GM12875 (cell line): Measurements from ENCODE around the gene DUOX1.

Source experiments
- H3K4me3 ChIP-seq: one replicate; pipeline ENCODE4 v1.5.1; 2011; ENCODE audit warnings: low read depth, low read length, control low read depth
- TF ChIP-seq, protein P1 (sequence below): IDR thresholded peaks from 2 replicates; pipeline ENCODE4 v1.5.1; 2011; ENCODE audit warnings: low read depth, mild to moderate bottlenecking, control low read depth, inconsistent platforms, low read length, moderate library complexity, borderline replicate concordance; ENCODE audit not compliant: insufficient read depth

The DUOX1 gene

DNA sequence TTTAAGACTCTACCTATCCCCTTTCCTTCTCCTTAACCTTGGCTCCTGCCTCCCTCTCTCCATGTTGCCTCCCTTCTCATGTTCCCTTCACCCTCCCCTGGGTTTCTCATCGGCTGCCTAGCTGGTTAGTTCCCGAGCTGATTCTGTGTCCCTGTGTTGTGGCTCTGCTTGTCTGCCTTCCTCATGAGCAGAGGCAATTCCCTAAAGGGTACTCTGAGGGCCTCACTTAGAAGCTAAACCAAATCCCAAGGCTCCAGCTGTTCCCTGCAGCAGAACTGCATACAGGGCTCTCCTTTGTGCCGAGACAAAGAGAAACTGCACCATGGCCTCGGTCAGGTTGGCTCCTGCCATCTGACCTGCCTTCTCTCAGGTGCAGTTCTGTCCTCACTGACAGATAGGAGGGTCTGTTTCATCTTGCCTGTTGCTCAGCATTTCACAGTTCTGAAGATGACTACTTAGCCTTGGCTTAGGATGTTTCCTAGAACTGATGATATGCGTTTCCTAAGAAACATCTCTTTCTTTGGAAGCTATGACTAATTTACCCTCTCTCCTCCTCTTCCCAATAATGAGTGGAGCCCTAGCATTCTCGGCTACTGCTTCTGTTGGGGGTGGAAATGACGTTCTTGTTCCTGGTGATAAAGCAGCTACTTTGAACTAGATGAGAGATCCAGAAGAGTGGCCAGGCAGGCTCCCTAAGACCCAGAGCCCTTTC, 27.1 kb downstream of the DUOX1 start:
- TF ChIP-seq, protein P1, sequence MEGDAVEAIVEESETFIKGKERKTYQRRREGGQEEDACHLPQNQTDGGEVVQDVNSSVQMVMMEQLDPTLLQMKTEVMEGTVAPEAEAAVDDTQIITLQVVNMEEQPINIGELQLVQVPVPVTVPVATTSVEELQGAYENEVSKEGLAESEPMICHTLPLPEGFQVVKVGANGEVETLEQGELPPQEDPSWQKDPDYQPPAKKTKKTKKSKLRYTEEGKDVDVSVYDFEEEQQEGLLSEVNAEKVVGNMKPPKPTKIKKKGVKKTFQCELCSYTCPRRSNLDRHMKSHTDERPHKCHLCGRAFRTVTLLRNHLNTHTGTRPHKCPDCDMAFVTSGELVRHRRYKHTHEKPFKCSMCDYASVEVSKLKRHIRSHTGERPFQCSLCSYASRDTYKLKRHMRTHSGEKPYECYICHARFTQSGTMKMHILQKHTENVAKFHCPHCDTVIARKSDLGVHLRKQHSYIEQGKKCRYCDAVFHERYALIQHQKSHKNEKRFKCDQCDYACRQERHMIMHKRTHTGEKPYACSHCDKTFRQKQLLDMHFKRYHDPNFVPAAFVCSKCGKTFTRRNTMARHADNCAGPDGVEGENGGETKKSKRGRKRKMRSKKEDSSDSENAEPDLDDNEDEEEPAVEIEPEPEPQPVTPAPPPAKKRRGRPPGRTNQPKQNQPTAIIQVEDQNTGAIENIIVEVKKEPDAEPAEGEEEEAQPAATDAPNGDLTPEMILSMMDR: no peak
- H3K4me3 ChIP-seq: no peak overlapping the region

DNA sequence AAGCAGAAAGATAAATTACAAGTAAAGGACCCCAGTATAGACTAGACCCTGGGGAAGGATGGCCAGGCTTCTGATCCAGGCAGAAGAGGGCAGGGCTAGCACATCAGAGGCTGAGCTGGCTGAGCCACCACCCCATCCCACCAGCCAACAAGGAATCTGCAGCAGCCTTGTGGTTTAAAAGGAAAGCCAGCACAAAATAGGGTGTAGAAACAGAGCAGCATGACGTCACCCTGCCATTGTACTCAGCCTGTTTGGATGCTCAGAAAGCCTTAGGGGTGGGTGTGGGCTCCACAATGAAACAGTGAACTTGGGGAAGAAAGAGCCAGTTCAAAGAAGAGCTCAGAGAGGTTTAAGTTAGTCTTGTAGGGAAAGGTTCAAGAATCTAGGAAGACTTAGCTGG, 28.2 kb downstream of the DUOX1 start:
- TF ChIP-seq, protein P1: no peak
- H3K4me3 ChIP-seq: no peak overlapping the region

DNA sequence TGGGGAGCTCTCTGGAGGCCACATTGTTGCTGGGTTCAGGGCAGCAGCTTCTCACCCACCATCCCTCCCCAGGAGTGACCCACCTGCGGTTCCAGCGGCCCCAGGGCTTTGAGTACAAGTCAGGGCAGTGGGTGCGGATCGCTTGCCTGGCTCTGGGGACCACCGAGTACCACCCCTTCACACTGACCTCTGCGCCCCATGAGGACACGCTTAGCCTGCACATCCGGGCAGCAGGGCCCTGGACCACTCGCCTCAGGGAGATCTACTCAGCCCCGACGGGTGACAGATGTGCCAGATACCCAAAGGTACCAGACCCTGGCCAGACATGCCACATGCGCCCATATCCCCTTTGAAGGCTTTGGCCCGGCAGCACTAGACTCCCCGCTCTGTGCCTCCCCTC, 31.9 kb downstream of the DUOX1 start:
- H3K4me3 ChIP-seq: no peak overlapping the region
- TF ChIP-seq, protein P1: no peak

DNA sequence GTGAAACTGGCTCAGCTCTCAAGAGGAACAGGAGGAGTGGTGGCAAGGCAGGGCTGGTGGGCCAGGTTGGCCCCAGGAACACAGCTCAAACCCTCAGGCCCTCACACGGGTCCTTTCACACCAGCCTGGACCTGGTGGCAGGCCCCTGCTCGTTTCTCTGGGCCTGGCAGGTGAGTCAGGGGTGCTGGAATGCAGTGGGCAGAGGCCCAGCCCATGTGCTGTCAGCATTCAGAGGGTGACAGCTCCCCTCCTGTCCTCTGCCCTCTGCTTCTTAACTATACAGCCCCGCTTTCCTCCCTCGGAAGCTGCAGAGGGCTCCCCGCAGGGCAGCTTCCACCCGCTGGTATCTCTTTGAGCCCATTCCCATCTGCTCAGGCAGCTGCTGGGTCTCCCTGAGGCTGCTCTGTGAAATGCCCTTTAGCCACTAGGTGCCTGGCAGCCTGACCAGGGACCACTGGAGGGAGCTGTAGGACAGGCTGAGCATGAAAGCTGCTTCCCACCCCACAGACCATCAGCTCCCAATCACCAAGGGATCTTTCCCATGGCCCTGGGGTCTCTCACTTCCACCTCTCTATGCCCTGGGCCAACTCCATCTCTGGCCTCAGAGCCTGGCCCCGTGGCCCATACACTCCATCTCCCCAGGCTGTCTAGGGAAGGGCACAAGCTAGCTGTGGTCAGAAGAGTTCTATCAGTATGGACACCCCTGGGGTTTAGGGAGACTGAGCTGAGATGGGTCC, 33.1 kb downstream of the DUOX1 start:
- H3K4me3 ChIP-seq: no peak overlapping the region
- TF ChIP-seq, protein P1: peak; percentile 90

- no peak overlapping the region for H3K4me3 ChIP-seq
- TF ChIP-seq, protein P1: no peak
Measured at GRCh38 chr15:45163508-45163856, 33.7 kb downstream of the DUOX1 start.

GRCh38 chr15:45164914-45165313, 35.1 kb downstream of the DUOX1 start:
- TF ChIP-seq, protein P1: no peak
- H3K4me3 ChIP-seq: no peak overlapping the region

DNA sequence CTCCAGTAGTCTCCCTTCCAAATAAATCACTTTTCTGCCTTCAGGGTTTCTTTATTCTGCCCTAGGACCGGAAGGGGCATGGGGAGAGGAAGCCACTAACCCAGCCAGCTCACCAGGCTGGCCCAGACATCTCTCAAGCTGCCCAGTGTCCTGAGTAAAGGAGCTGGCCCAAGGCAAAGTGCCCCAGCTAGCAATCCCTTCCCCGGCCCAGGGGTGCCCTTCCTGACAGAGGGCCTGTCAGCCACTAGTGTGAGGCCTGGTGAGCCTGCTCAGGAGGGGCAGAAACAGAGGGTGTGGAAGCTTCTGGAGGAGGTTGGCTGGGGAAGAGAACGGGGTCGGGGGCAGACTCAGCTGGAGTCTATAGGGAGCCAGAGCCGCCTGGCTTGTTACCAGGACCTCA, 35.7 kb downstream of the DUOX1 start:
- H3K4me3 ChIP-seq: no peak overlapping the region
- TF ChIP-seq, protein P1: no peak
